ENCODE results near the gene DNAJC24.

DNAJC24 gene

DNA sequence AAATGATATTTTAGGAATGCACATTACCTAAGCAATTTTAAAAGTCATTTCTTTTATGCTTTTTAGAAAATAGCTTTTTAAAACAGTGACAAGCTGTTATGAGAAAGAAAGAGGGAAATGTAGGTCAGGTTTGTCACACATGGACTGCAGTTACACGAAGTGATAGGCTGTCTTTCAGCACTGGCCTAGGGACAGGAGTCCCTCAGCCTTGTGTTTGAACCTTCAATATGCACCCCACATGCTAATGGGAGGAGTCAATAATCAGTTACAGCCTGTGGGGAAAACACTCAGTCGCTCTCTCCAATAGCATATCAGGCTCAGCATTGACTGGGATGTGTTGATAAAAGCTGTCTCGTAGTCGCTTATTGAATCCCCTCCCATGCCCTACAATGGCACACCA, 45.8 kb downstream of the DNAJC24 start:
- no peak for DNase-seq (ENCODE audit: low read depth)

GRCh38 chr11:31417357-31417756, 47.7 kb downstream of the DNAJC24 start:
- no peak for DNase-seq (ENCODE audit: low read depth)

GRCh38 chr11:31417816-31418215, 48.2 kb downstream of the DNAJC24 start:
- no peak for DNase-seq (ENCODE audit: low read depth)

DNA sequence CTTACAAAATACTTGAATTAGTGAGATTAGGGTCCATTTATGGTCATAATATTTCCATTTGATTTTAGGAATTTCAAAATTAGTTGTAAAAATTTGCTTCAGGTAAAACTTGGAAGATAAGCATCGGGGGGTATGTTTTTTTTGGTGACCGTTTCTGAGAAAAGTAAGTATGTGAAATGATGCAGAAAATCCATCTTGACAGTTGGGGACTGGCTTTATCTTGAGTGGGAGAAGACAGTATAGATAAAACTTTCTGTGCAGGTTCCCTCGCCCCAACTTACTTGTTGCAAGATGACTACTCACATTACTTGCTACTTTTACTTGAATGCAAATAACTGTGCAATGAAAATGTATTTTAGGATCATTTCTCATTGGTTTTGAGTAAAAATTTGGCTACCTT, 49.5 kb downstream of the DNAJC24 start:
- DNase-seq (ENCODE audit: low read depth): no peak

GRCh38 chr11:31419669-31420068, 50.0 kb downstream of the DNAJC24 start:
- no peak for DNase-seq (ENCODE audit: low read depth)

DNA sequence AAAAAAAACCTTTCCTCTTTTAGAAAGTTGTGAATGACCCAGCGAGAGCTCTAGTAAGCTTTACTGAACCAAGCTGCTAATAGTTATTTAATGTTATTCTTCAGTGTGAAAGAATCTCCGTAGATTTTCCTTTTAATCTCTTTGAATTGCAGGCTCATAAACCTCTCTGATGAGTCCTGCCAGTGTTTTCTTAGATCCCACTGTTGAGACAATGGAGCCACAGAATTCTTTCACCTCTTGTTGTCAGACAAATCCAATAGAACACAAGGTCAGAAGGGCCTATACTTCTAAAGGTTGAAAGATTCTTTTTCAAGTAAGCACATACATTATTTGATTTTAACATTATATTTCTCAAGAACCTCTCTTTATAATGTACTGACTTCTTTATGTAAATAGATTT, 52.2 kb downstream of the DNAJC24 start:
- DNase-seq (ENCODE audit: low read depth): no peak

- DNase-seq (ENCODE audit: low read depth): no peak
These were observed 53.0 kb downstream of the DNAJC24 start for GRCh38 chr11:31422703-31423102.

- no peak for DNase-seq (ENCODE audit: low read depth)
These were observed 55.0 kb downstream of the DNAJC24 start for GRCh38 chr11:31424652-31425051.

DNA sequence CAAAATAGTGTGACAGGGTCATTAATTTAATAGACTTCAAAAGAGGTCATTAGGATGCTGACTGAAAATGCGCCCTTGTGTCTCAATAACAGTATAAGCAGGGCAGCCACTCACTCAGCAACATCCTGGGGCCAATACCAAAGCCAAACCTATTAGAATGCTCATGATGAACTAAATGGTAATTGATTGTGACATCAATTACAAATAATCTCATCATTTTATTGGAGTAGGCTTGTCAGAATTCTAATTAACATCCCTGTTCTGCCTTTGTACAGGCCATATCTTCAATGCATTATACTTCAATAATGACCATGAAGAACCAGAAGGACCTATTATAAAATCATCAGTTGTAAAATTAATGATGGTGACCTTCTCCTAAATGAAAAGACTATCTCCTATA, 64.2 kb downstream of the DNAJC24 start:
- no peak for DNase-seq (ENCODE audit: low read depth)

DNA sequence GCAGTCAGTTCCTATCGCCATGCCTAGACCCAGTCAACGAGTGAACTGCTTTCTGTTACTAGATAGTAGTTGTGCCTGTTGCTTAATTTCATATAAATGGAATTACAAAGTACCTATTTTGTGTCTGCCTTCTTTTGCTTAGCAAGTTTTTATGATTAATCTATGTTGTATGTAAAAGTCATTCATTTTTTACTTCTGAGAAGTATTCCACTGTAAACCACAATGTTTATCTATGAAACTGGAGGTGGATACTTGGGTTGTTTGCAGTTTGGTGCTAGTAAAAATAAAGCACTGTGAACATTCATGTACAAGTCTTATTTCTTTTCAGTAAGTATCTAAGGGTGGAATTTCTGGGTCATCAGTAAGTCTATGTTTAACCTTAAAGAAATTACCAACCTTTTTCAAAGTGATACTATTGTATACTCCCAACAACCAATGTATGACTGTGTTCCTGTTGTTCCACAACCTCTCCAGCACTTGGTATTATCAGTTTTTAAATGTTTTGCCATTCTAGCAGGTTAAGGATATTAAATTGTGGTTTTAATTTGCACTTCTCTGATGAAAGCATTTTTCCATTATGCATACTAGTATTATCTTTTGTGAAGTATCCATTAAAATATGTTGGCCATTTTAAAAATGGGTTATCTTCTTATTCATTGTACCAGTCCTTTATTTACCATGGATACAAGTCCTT, 68.2 kb downstream of the DNAJC24 start:
- DNase-seq (ENCODE audit: low read depth): no peak

DNA sequence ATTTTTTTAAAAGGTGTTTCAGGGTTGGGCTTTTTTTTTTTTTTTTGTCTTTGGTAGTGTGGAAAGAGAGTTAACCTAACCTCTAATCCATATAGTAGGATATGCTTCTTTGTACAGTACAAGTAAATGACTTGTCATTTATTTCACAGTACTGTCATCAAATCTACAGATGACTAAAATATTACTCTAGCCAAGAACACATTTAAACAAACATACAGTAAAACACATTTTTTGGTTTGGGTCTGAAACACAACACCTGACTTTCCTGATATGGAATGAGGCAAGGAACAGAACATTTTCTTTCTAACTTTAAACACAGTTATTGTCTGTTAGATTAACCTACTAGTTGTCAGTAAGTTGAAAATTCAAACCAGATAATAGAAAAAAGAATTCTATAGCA, 71.6 kb downstream of the DNAJC24 start:
- DNase-seq (ENCODE audit: low read depth): no peak

GRCh38 chr11:31442086-31442485, 72.4 kb downstream of the DNAJC24 start:
- DNase-seq (ENCODE audit: low read depth): no peak

- no peak for DNase-seq (ENCODE audit: low read depth)
These were observed 74.1 kb downstream of the DNAJC24 start for GRCh38 chr11:31443802-31444201.

DNA sequence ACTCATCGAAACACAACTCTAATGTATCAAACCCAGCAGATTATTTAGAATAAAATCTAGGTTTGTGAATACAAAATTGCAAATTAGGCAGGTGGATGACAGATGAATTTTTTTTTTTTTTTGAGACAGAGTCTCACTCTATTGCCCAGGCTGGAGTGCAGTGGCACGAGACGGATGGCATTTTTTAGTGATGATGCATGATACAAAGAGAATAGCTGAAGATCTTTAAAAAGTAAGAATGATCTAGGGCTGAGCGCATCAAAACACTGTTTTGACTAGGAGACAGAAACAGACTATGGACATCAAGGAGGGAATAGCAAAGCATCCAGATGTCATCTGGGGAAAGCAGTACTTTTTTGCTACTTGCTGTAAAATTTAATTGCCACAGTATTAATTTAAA, 76.0 kb downstream of the DNAJC24 start:
- DNase-seq (ENCODE audit: low read depth): no peak

DNA sequence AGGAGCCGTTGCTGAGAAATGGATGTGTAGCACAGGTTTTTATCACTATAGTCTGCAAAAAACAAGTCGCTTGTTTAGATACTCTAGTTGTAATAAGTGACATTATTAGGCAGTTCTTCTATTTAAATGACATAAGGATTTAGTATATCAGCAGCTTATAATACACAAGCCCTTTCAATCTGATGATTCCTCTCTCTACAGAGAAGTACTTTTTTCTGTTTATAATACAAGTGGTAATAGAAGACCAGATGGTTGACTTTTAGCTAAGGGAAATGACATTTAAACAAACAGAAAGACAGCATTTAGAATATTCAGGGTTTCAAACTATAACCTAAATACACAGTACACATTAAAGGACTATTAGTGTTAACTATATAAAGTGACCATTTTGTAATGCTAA, 79.4 kb downstream of the DNAJC24 start:
- DNase-seq (ENCODE audit: low read depth): no peak

GRCh38 chr11:31450841-31451240, 81.2 kb downstream of the DNAJC24 start:
- DNase-seq (ENCODE audit: low read depth): no peak

DNA sequence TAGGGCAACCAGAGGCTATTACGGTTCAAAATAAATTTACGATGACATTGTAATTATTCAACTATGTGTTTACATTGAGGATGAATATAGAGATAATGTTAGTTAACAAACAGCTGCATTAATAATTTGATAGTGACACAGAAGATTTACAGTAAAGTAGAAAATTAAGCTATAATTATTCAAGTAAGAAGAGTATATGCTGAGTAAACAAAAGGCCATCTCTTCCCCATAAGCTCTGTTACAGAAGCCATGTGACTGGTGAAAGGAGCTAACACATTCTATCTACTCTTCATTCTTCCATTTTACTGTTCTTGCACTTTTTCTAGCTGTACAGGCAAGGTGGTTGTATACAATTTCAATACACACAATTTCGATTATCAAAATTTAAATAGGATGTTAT, 85.5 kb downstream of the DNAJC24 start:
- no peak for DNase-seq (ENCODE audit: low read depth)

DNA sequence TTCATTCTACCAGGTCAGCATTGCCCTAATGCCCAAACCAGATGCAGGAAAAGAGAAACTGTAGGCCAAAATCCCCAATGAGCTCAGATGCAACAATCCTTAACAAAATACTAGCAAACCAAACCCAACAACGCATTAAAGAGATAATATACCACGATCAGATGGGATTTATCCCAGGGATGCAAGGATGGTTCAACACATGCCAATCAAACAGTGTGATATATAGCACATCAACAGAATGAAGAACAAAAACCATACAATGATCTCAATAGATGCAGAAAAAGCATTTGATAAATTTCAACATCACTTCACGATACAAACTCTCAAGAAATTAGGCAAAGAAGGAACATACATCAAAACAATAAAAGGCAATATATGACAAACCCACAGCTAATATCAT, 94.8 kb downstream of the DNAJC24 start:
- no peak for DNase-seq (ENCODE audit: low read depth)

DNA sequence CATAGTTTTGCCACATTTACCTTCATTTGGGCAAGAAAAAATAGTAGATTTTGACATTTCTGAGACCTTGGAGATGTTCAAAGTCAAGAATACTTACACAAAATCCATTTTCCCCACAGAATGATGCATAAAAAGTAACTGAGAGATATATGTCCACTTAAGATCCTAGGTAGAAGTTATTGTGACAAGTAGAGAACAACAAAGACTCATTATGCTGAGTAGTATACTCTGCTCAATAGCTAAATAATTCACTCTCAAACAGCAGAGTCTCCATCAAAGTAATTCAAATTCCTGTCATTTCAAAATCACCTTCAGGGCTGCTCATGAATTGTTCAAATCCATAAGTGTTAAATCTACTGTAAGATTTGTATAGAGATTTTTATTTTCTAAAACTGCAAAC, 104.4 kb downstream of the DNAJC24 start:
- DNase-seq (ENCODE audit: low read depth): no peak

DNA sequence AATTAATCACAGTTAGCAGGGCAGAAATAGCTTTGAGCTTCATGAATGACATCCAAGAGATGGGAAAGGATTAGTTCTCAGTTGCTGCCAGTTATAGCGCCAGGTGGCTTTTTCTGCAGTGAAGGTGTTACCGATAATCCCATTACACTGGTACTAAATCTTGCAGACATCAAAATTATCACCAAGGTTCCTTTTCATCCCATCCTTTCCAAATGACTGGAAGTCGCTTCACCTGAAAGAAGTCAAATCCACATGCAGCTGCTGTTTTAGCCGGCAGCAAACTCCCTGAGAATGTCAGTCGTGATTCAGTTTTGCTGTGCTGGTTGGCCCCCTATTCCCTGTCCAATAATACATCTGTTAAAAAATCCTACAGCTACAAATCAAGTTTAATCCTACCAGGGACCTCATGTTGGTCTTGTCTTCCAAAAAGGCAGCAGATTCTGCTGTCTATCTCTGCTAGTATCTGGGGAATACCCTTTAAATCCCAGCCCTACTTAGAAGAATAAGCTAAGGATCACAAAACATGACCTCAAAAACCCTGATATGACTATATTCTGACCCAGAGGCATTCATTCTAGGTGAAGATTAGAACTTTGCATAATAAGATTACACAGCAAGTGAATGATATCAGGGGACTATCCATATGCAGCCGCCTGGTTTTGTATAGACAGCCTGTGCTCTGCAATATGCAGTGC, 108.0 kb downstream of the DNAJC24 start:
- DNase-seq (ENCODE audit: low read depth): no peak

DNA sequence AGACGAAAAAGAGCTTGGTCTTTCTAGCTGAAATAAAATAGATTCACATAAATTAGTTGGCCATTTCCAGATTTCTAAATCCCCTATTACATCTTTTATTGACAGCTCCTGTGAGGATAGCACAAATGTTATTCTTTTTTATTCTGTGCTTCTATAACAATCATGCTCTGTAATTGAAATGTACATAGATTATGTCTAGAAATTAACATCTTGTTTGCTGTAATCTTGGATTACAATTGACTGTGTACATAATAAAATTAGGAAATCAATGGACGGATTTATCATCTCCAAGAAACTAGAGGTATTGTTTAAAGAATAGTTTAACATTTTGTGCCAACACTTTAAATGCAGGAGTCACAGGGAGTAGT, 108.5 kb downstream of the DNAJC24 start:
- DNase-seq (ENCODE audit: low read depth): no peak

DNA sequence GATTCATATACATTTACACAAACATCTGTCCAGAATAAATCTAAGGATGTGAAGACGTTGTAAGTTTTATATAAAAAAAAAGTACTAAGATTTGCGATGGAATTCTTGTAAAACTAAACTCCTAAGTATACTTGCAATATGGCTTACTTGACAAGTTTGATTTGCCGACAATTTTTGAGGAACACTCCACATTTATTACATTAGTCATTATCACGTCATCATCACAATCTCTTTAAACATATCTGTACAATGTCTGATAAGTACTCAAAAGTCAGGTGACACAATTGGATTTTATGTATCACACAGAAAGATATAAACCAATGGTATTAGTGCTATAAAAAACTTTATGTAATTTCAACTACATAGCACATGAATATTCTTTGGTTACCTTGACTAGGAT, 109.4 kb downstream of the DNAJC24 start:
- no peak for DNase-seq (ENCODE audit: low read depth)

DNA sequence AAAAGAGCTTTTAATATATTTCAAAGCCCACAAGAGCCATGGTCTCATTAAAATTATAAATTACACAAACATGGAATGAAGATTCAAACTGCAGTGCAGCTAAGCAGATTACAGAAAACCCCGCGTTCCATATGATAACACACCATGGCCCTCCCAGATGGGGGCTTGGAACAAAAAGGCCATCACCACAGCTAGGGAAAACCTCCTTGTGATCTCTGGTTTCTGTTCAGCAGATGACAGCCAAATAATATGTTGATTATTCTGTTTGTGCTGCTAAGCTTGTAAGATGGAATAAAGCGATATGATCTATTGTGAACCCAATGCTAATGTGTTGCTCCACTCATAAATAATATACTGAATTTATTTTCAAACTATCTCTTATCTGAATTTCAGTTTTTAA, 111.3 kb downstream of the DNAJC24 start:
- DNase-seq (ENCODE audit: low read depth): no peak
